Endometrial microvascular endothelial cells (primary cell): ENCODE data around the gene TOM1L2. TPM values are rescaled to one million over a fixed set of nuclear protein-coding genes. Genes with fewer than 3 reads are reported as not detected.
"Not testable (repeated sequence)": the region's sequence is repeated elsewhere in the genome, so short reads cannot be mapped to it uniquely, and the experiment has no call there.

ENCODE experiments used
- in situ Hi-C: cut with HindIII; loops from 2 replicates; pipeline ENCODE4 v1.10.0; 2017; ENCODE audit warnings: low sequenced_read_pairs, low pct_unique_long_range_greater_than_20kb; ENCODE audit errors: inconsistent ontology term
- total RNA-seq: library from RNA; depleted of rRNA; stranded (reverse); fragments of >200 nt; gene quantifications from one replicate; pipeline ENCODE4 v1.2.3, GENCODE V29; 2015; ENCODE audit errors: inconsistent ontology term

The TOM1L2 gene
- total RNA-seq, 1 donor from 2014 or later, result 68.5 TPM

DNA sequence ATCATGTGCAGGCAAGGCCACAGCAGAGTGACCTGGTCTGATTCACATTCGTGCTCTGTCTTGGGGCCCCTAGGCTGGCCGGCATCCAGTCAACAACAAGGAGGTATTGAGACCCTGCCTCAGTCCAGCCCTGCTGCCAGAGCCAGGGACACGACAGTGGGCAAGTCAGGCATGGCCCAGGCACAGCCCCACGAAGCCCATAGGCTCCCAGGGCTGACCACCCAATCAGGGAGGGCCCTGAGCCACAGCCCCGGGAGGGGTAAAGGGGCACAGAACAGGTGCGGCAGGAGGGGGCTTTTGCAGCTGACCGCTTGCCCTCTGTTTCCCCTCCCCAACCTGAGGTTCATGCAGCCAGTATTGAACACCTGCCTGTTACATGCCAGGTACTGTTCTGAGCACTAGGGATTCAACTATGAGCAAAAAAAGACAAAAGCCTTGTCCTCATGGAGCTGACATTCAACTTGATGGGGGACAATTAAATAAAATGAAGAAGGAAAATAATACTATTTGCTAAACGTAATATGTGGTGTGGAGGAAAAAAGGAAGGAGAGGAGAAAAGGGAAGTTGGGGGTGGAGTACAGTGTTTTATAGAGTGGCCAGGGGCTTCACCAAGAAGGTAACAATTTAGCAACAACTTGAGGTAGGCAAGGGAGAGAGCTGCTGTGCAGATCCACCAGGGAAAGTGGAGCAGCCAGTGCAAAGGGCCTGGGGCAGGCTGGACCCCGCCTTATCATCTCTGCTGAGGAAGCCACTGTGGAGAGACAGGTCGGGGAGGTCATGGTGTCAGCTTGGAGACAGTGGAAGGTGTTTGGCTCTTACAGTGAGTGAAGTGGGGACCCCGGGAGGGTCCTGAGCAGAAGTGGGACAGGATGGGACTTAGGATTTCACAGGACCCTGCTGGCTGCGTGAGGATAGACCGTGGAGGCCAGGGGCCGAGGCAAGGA, 6.6 kb upstream of the TOM1L2 start:
- in situ Hi-C loops, result no loop called here

DNA sequence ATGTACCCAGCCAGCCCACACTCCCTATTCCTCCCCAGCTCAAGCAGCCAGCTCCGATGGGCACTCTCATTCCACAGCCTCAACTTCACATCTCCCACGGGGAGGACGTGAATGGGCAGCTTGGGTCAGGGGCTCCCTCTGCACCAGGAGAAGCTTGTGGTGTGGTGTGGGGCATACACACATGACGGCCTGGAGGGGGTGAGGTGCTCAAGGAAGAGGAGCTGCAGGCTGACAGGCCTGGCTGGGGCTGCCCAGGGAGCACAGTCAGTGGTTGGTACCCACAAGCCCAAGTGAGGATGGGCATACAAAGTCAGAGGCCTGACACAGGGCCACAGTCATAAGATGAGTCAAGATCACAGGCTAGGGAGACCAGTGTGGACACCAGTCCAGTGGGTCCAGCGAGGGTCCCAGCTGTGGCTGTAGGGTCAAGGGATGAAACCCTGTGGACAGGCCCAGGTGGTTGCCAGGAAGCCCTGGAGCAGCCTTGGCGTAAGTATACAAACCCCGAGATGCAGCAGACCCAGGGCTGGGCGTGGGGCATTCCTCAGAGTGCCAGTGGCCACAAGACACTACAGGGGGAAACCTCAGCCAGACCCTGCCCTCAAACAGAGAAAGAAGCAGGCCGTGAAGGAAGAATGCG, 4.9 kb upstream of the TOM1L2 start:
- in situ Hi-C loops, result no loop called here

DNA sequence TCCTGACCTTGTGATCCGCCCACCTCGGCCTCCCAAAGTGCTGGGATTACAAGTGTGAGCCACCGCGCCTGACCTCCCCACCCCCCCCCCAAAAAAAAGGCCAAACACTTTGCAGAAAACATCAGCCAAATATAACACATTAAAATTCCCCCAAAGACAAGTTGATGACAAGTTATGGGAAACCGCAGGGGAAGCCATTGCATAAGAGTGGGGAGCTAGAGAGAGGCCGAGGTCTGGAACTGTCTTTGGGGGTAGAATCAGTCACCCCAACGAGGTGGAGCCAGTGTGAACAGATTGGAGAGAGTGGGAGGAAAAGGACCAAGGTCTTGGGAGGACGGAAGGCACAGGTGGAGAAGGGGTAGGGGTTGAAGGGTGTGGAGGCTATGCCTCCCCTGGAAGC, 3.2 kb upstream of the TOM1L2 start:
- in situ Hi-C loops, result no loop called here

DNA sequence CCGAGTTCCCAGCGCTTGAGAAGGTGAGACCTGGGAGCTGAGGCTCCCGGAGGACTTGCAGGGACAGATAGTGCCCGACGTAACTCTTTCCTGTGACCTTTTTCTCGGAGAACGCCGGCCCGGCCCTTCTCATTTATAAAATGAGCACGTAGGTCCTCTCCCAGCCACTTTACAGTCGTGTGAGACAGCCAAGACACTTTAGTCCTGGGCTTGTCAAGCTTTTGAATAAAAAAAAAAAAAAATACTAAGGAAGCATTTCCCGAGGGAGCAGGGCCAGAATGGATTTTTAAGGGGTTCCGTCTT, 703 bp upstream of the TOM1L2 start:
- in situ Hi-C loops, result no loop called here

DNA sequence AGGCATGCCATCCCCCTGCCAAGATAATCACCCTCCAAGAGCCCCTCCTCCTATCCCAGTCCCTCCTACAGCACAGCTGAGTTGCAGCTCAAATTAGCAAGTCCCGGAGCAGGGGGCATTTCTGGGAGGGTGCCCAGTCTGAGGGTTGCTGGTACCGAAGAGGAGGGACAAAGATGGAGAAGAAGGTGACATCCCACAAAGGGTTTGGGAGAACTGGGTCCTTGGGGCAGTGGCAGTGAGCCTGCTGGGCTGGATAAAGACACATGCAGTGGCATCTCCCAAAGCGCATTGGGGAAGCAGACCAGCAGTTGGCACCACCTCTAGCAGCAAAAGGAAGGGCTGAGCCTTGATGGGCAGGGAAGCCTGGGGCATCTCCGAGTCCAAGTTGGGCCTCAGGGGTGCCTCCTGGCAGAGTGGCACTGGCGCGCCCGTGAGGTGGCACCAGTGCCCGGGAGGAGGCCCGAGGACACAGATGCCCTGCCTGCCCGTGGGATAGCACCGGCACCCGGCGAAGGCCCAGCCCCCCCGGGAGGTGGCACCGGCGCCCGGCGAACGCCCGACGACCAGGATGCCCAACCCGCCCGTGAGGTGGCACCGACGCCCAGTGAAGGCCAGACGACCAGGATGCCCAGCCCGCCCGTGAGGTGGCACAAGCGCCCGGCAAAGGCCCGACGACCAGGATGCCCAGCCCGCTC, 622 bp downstream of the TOM1L2 start:
- in situ Hi-C loops, result no loop called here

DNA sequence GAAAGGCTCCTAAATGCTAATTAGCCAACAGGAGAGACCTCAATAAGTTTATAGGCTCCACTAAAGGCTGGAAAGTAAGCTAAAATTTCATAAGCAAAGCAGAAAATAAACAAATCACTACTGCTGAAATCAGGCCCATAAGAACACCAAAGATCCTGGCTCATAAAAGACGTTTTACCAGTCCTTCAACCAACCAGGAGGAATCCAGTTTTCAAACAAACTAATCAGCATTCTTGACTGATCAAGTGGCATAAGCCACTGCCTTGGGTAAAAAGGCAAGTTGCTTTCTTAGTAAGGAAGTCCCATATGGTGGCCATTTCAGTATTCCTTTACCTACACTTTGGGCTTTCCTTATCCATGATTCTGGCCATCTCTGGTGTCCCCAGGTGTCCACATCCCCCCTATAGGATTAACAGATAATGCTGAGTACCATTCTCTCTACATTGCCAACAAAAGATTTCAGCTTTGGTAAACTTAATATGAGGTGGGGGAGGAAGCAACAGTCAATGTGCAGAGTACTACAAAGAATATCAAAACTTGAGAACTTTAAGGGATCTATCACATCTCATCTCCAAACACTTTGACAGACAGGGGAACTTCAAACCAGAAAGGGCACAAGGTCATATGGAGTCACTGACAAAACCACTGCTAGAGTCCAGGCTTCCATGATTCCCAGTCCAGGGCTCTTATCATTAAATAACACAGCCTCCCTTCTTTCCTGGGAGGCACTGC, 1.3 kb downstream of the TOM1L2 start:
- in situ Hi-C loops, result no loop called here

DNA sequence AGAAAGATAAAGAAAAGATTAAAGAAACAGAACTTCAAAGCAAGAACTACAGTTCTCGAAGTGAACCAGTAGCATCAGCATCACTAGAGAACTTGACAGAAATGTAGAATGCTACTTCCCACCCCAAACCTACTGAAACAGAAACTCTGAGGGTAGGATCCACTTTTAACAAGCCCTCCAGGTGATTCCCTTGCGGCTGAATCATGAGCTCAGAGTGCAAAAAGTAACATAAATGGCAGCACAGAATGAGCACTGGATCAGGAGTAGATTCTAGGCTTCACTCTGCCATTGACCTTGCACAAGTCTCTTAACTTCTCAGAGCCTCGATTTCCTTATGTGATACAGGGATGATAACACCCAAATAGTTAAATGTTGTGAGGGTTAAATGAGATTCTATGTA, 5.8 kb downstream of the TOM1L2 start:
- in situ Hi-C loops, result no loop called here

DNA sequence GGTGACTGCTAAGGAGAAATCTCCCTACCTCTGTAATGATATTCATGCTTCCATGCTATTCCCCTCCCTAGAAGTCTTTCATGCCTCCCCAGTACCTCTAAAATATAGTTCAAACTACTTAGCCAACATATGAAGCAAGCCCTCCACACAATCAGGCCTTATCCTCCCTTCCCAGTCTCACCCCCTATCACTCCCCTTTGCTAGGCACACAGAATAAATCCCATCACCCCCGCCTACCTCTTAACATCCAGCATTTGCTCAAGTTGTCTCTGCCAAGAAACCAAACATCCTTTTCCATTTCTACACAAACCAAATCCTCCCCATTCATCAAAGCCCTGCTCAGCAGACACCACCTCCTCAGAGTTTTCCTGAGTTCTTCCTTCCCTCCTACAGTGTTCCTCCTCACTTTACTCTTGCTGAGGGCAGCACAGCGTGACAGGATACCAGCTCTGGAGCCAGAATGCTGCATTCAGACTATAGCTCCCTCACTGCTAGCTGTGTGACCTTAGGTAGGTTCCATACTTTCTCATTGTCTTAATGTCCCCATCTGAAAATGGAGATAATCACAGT, 7.0 kb downstream of the TOM1L2 start:
- in situ Hi-C loops, result no loop called here

DNA sequence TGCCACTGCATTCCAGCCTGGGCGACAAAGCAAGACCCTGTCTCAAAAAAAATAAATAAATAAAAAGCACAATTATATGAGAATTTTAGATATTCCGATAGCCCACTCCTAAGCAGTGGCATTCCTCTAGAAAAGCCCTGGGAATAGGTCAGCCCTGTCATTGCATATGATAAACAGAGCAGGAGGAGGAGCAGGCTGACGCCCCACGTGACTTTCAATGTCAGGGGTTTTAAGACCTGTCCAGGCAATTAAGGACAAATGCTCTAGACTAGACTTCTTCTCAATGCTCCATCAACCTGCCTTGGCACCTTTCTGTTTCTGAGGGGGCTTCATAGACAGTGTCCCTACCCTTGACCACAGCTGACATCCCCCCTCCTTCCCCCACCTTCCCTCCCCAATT, 7.5 kb downstream of the TOM1L2 start:
- in situ Hi-C loops, result no loop called here

DNA sequence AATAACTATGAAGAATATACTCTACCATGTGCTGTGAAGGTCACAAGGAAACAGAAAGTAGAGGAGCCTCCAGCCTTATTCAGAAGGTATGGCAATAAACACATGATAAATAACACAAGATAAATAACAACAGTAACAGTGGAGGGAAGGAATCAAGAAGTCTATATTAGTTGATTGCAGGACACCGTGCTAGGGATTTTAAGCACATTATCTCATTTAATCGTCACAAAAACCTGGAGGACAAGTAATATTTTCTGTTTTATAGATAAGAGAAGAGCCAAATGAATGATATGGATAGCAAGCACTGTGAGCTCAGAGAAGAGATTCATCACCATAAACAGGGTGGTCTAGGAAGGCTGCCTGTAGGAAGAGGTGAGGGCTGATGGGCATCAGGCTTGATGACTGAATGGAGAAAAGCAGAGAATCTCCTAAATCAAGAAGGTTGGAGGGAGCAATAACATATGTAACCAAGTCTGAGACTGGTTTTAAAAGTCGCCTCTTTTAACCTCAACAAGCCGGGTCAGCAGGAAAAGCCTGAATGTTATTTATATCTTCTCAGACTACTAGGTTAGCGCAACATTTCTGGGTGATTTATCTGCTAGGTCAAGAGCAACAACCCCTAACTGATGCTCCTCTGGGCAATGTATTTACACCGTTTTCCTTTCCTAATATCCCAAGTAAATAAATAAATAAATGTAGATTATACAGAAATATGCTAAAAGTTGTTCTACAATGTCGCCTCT, 8.3 kb downstream of the TOM1L2 start:
- in situ Hi-C loops, result no loop called here

DNA sequence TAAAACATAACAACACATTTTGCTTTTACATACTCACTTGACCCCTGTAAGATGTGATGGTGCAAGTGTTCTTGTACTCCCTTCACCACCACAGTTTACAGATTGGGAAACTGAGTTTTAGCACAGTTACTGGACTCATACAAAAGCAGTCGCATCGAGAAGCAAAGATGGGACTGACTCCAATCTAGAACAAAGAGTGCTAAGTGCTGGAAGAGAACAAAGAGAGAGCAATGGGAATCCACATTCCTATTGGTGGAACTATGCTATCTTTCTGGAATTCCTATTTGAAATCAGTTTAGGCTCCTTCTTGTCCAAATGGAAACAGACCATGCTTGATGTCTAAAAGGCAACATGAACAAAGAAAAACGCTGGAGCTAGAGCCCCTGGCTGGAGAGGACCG, 9.1 kb downstream of the TOM1L2 start:
- in situ Hi-C loops, result no loop called here

DNA sequence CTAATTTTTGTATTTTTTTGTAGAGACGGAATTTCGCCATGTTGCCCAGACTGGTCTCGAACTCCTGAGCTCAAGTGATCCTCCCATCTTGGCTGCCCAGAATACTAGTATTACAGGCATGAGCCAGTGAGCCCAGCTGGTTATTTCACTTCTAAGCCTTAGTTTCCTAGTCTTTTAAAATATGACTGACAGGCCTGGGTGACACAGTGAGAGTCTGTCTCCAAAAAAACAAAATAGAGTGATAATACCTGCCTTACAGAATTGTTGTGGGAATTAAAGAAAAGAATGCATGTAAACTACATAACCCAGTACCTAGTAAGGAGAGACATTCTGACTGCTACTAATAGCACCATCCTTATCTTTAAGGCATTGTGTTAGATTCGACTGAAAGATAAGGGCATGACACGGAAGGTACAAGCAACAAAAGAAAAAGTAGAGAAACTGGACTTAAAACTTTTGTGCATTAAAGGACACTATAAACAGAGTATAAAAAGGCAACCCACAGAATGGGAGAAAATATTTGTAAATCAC, 11.6 kb downstream of the TOM1L2 start:
- in situ Hi-C loops, result no loop called here

DNA sequence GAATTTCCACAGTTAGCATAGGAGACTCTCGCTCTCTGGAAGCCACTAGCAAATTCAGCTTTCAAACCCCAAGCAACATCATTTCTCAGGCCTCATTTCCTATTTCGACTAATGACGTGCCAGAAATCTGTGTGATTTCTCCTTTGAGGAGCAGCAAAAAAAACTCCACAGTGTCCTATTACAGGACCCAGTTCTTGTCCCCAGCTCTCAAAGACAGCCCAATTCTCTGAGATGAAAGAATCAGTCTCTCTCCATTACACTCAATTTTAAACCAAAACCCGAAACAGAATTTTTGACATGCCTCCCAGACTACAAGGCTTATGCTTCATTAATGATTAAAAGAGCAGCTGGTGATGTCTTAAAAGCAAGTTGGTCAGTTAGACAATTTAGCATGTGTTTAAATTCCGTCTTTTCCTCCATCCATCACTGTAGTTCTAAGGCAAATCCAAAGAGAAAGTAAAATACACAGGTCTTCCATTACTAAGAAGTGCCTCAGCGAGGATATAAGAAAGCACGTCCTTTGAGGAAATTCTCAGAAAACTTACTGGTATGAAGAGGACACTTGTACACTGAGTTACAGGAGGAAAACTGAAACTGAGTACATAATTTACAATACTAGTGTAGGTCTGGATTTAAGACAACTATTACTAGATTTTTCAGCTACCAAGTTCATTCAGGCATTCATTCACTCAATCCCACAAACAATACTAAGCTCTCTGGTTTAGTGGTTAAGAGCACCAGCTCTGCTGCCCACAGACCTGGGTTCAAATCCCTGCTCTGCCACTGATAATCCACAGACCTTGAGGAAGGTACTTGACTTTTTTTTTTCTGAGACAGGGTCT, 12.5 kb downstream of the TOM1L2 start:
- in situ Hi-C loops, result no loop called here

DNA sequence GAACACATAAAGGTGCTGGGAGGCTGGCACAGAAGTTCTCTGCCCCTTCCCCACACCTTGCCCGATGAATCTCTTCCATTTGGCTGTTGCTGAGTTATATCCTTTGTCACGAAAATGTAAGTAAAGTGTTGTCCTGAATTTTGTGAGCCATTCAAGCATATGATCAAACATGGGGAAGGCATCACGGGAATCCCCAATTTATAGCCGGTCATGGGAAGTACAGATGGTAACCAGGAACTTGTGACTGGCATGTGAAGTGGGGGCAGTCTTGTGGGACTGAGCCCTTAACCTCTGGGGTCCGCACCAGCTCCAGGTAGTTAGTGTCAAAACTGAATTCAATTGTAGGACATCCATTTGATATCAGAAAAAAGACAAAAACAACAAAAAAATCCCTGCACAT, 13.2 kb downstream of the TOM1L2 start:
- in situ Hi-C loops, result no loop called here

DNA sequence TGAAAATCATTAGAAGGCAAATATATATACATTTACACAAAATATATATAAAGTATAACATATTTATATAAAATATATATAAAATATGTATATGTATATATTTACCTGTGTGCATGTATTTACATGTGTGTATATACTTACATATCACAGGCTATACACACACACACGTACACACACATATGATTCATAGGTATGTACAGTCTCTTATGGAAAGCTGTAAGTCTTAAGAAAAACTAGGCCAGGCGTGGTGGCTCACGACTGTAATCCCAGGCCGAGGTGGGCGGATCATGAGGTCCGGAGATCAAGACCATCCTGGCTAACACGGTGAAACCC, 14.7 kb downstream of the TOM1L2 start:
- in situ Hi-C loops, result no loop called here

DNA sequence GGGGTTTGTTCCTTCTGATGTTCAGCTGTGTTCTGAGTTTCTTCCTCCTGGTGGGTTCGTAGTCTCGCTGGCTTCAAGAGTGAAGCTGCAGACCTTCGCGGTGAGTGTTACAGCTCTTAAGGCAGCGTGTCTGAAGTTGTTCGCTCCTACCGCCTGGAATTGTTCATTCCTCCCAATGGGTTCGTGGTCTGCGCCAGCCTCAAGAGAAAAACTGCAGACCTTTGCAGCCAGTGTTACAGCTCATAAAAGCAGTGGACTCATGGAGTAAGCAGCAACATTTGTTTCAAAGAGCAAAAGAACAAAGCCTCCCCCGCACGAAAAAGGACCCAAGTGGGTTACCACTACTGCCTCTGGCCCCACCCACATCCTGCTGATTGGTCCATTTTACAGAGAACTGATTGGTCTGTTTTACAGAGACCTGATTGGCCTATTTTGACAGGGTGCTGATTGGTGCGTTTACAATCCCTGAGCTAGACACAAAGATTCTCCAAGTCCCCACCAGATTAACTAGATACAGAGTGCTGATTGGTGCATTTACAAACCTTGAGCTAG, 16.3 kb downstream of the TOM1L2 start:
- in situ Hi-C loops, result not testable (repeated sequence)

DNA sequence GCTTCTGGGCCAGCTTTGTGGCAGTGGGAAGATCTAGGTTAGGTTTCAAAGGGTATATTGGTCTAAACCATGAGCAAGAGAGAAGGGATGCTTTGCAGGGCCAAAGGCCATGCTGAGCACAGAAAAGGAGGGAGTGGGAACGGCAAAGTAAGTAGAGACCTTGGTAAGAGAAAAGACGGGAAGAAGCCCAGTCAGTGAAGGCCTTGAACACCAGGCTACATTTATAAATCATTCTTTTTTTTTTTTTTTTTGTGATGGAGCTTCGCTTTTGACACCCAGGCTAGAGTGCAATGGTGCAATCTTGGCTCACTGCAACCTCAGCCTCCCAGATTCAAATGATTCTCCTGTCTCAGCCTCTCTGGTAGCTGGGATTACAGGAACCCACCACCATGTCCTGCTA, 18.1 kb downstream of the TOM1L2 start:
- in situ Hi-C loops, result no loop called here
